PC-9 (cell line): ENCODE results near the gene DNAJA4.

Experiments used
- CTCF ChIP-seq: fragments of 200-600 bp; sonication (generic); conservative IDR thresholded peaks from 2 replicates; pipeline ENCODE4 v1.6.1; 2017; ENCODE audit warnings: mixed run types, antibody characterized with exemption, mild to moderate bottlenecking, moderate library complexity
- EZH2 ChIP-seq: fragments of 200-600 bp; sonication (generic); IDR thresholded peaks from 2 replicates; pipeline ENCODE4 v1.8.0; 2017; ENCODE audit warnings: antibody characterized with exemption, low read depth

GRCh38 chr15:78322724-78323521 is 58.6 kb downstream of the DNAJA4 start:
- TF ChIP-seq CTCF: no peak
- no peak for TF ChIP-seq EZH2
